HG02852 (cell line): Measurements from ENCODE around the gene TRMT1L.
"Not testable (repeated sequence)": the region's sequence is repeated elsewhere in the genome, so short reads cannot be mapped to it uniquely, and the experiment has no call there.

Experiments
- ATAC-seq: cut with Tn5 transposase; IDR thresholded peaks from one replicate; pipeline ENCODE4 v1.9.1; 2021; ENCODE audit warnings: mild to moderate bottlenecking, moderate library complexity; ENCODE audit not compliant: unreplicated experiment

The TRMT1L gene, protein sequence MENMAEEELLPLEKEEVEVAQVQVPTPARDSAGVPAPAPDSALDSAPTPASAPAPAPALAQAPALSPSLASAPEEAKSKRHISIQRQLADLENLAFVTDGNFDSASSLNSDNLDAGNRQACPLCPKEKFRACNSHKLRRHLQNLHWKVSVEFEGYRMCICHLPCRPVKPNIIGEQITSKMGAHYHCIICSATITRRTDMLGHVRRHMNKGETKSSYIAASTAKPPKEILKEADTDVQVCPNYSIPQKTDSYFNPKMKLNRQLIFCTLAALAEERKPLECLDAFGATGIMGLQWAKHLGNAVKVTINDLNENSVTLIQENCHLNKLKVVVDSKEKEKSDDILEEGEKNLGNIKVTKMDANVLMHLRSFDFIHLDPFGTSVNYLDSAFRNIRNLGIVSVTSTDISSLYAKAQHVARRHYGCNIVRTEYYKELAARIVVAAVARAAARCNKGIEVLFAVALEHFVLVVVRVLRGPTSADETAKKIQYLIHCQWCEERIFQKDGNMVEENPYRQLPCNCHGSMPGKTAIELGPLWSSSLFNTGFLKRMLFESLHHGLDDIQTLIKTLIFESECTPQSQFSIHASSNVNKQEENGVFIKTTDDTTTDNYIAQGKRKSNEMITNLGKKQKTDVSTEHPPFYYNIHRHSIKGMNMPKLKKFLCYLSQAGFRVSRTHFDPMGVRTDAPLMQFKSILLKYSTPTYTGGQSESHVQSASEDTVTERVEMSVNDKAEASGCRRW

DNA sequence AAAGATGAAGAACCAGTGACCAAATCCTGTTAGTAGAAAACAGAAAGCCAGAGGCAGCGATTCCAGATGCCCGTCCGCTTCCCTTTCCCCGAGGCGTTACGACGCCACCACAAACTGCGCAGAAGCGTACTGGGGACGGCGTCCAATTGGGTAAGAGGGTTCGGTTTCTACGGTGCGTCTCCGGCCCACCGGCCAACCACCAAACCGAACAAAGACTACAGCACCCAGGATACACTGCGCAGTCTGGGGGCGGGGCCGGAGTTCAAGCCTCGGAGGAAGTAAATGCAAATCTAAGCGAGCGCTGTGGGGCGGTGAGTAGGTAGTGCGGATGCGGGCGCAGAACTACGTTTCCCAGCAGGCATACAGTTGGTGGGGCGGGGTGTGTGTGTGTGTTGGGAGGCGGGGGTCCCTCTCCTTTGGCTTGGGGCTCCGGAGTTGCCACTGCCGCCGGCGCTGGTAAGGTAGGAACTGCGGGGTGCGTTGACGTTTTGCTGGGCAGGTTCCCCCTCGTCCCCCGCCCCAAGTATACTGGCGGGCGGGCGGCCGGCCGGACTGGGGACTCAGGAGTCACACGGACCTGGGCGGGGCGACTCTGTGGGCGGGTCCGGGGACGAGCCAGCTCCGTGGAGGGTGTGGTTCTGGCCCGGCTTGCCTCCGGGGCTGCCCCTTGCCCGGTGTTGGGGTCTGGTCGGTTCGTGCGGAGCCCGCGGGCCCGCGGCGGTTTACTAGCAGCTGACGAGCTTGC, at the start of gene TRMT1L, which contains the start of gene SWT1:
TRMT1L (minus strand) TSS at position 100 of the 745 bp plus-strand sequence. CDS start 241 bp downstream, outside the sequence.
SWT1 (plus strand) TSS at position 314 of the 745 bp plus-strand sequence. CDS start 3,675 bp downstream, outside the sequence.
- ATAC-seq, result peak; percentile 89

DNA sequence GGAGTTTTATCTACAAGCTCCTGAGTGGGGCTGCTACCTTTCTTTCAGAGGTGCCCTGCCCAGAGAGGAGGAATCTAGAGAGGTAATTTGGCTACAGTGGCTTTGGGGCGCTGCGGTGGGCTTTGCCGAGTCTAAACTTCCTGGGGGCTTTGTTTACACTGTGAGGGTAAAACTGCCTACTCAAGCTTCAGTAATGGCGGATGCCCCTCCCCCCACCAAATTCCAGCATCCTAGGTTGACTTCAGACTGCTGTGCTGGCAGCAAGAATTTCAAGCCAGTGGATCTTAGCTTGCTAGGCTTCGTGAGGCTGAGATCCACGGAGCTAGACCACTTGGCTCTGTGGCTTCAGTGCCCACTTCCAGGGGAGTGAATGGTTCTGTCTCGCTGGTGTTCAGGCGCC, 44.1 kb upstream of the TRMT1L start:
- ATAC-seq, result no peak

DNA sequence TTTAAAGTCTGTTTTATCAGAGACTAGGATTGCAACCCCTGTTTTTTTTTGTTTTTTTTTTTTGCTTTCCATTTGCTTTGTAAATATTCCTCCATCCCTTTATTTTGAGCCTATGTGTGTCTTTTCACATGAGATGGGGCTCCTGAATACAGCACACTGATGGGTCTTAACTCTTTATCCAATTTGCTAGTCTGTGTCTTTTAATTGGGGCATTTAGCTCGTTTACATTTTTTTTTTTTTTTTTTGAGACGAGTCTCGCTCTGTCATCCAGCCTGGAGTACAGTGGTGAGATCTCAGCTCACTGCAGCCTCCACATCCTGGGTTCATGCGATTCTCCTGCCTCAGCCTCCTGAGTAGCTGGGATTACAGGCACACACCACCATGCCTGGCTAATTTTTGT, 42.0 kb upstream of the TRMT1L start:
- not testable (repeated sequence) for ATAC-seq

DNA sequence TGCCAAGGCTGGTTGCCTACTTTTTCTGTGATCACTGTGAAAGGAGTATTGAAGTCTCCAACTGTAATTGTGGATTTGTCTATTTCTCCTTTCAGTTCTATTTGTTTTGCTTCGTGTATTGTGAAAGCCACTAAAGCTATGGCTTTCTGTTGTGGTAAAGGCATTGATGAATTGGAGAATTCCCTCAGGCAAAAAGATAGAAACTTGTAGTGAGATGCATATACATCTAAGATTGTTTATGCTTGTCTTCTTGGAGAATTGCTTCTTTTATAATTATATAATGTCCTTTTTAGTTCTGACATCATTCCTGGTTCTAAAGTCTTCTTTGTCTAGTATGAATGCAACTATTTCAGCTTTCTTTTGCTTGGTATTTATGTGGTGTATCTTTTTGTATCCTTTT, 37.0 kb upstream of the TRMT1L start:
- ATAC-seq, result no peak

DNA sequence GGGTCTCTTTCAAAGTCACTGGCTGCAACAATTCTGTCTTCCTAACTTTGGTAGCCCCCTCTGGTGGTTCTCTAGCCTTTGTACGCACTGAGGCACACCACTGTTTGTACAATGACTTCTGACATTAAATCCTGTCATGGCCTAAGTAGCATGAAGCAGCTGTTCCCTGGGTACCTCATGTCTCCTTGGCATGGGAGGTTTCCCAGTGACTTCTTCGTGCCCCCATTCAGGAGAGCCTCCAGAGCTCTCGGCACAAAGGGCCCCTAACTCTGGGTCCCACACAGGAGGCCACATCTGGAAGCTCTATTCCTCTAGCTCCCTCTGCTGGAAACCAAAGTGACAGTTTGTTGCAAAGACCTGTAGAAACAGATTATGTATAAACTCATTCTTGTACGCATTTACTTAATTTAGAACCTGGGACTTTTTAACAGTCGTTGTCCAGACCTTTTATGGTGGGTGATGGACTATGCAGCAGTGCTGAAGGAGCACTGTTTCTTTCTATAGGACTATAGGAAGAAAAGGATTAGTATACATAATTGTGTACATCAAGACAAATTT, 13.6 kb upstream of the TRMT1L start:
- ATAC-seq, result peak; percentile 91

DNA sequence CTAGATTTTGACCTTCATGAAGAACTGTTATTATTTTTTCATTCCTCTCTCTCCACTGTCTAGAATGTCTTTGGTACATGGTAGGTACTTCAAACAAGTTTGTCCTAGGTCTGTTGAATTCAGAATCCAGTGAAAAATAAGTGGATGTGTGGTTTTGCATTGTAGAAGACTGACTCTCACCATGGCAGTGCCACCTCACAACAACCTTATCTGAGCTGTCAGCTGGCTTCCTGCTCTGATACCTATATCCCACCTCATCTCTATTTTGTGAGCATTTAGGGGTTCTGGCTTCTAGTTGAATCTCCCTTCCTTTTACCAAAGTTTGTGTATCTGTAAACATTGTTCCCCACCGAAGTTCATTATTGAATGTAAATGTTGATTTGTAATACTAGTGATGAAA, 9.4 kb upstream of the TRMT1L start:
- ATAC-seq, result no peak

DNA sequence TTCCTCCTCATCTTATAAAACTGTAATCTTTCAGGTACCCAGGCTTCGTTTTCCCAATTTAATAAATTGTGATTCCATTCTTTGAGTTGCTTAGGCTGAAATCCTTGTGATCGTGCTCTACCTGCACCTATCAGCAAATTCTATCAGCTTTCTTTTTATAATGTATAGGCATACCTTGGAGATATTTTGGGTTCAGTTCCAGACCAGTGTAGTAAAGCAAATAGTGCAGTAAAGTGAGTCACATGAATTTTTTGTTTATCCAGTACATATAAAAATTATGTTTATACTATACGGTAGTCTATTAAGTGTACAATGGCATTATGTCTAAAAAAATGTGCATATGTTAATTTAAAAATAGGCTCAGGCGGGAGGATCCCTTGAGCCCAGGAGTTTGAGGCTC, 5.7 kb upstream of the TRMT1L start:
- ATAC-seq, result no peak

DNA sequence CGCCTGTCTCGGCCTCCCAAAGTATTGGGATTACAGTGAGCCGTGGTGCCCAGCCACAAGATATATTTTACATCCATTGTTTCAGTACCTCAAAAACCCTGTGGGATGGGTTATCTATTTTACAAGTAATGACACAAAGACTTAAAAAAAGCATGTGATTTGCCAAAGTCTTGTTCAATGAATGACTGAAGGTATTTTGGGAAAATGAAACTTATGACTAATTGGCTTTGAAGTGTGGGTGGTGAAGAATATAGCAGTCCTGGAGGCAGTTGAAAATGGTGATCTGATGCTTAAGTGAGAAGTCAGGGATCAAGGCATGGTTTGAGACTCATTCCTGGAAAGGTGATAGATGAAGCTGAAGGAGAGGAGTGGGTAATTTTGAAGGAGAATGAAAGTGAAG, 3.2 kb upstream of the TRMT1L start:
- ATAC-seq, result no peak

DNA sequence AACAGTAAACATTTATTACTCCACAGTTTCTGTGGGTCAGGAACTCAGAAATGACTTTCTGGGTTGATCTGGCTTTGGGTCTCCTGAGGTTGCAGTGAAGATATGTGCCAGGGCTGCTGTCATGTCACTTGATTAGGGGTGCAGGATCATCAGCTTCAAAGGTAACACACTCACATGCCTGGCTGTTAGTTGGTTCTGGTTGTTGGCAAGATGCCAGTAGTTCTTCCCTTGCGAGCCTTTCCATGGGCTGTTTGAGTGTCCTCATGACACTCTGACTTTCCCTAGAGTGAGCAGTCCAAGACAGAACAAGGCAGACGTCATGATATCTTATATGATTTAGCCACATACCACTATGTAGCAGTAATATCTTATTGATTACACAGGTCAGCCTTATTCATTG, 2.0 kb upstream of the TRMT1L start:
- ATAC-seq, result no peak

DNA sequence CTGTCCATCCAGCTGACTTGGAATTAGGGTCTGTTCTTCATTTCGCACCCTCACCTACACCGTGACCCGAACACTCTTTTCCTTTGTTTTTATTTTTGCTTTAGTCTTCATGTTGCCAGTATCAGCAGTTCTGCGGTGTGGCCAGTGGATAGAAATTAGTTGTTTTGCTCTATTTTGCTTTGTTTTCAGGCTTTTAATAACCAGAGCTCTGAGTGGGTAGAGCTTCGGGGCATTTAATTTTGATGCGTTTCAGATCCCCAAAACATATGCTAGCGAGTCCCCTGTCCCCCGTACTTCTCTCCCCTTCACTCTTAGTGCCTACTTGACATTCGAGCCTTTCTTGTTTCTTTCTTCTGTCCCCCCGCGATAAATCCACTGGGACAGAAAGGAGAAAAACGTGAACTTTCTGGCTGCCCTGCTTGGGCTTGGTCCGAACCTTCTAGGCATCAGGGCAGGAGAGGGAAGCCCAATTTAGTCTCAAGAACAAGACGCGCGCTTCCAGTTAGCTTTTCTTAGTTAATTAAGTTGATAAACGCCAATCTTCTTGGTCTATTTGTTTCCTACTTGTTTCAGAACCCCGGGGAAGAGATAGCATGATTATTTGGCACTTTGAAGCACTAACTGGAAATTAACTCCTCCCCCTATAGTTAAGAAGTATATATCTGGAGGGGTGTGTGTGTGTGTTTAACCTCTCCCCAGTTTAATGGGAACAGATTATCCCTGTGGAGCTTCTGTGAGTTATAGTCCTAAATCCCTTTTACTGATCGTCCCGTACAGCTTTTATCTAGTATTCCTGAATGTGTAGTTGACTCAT, 1.1 kb upstream of the TRMT1L start:
- no peak for ATAC-seq

DNA sequence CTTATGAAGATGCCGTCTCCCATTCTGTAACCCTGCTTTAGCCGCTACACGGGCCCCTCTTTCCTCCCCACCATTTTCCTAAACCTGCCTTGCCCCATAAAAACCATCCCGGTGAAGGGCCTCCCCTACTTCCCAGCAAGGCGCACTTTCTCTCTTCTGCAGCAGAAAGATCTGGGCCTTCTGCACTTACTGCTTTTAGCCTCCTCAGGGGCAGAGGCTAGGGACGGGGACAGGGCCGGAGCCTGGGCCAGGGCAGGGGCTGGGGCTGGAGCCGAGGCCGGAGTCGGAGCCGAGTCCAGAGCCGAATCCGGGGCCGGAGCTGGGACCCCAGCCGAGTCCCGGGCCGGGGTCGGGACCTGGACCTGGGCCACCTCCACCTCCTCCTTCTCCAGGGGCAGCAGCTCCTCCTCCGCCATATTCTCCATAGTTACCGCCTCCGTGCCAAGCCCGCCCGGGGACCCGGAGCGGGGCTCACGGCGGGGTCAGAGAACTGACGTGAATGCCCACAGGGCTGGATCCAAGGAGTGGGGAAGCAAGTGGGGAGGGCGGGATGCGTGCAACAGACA, 382 bp downstream of the TRMT1L start:
- ATAC-seq, result peak; percentile 27

DNA sequence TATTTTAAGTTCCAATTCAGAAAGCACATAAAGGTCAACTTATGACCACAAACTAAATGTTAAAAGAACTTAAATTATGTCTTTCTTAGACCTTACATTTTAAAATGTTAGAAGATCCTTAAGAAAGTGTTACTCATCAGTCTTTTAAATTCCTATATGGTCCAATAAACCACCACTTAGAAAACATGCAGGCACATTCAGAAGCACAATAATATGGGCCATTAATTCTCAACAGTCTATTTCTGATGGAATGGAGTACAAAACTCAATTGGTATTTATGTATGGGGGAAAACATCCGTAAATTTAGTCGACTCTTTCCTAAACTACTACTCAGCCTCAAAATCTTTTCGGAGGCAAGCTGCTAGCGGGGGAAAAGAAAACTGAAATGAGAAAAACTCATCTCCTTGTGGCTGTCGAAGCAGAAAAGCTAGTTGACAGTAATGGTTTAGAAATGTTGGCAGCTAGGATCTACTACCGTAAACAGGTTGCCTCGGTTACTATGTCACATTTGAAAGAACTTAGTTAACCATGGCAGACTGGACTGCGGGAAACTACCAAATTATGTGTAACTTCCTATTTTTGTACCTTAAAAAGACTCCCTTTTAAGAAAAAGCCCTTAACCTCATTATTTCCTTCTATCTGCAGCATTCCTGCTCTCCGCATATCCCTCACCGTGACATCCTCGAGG, 1.0 kb downstream of the TRMT1L start:
- no peak for ATAC-seq

DNA sequence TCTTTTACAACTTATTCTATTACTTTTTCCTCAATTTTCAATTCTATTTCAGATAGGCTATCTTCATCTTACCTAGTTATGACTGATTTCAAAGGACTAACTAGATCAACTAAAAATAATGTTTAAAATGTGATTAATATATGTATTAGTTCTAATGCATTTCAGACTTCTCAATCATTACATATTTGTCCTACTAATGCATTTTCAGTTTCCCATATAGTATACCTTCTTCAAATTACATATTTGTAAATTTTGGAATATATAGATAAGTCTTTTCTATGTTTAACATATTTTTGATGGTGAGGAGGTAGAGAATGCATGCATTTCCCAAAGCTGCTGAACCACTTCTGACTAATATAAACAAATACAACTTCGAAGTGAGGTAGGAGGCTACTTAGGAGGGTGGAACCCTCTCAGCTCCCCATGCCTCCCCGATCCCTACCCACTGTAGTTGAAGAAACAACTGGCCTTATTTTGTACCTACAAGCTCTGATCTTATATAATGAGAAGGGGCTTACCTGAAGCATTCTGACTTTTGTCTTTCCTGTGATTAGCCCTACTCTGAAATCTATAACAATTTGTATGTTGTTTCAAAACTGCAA, 1.7 kb downstream of the TRMT1L start:
- no peak for ATAC-seq

DNA sequence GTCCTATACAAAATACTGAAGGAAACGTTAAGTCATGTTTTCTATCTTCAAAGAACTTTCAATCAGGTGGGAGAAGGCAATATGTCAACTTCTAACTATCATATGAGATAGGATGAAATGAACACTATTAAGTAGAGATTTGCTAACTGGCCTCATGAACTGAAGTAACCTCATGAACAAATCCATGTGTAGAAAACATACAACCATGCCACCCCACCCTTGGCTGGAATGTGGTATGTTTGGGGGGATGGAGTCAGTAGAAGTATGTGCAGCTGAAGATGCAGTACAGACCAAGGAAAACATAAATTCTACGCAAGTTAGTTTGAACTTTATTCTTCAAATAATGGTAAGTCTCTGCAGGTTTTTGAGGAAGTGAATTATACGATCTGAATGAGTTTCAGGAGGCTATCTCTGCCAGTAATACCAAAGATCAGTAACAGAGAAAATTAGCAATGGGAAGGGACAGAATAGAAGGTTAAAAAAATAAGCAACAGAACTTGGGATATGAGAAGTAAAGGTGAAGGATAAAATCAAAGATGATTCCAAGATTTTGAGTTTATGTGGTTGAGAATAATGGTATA, 4.5 kb downstream of the TRMT1L start:
- ATAC-seq, result no peak

DNA sequence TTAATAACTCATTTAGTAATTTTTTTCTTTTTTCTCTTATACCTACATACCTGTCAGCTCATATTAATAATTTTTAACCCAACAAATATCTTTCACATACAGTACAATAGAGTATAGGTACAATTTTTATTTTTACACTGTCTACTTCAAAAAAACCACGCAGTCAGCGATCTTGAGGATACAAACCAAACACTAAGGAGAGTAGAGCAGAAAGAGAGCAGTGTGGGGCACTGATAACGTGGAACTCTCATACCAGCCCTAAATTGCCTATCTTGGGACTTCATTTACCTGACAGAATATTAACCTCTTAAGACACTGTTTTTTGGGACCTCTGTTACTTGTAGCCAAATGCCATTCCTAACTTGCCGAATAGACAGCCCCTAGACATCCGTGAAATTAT, 5.5 kb downstream of the TRMT1L start:
- ATAC-seq, result no peak

DNA sequence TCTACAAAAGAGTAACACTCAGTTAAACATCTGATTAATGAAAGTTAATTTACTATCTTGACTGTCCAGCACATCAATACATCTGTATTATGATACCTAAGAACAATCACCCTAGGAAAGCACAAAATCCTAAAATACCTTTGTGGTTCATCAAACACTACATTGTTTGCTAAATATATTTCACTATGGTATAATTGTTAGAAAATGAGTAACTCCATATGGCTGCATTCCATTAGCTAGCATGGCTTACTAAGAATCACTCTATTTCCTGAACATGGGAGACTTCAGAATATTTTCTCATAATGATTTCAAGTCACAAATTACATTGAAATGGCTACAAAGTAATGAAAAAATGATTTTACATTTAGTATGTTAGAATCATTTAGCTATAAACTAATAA, 12.5 kb downstream of the TRMT1L start:
- ATAC-seq, result no peak

DNA sequence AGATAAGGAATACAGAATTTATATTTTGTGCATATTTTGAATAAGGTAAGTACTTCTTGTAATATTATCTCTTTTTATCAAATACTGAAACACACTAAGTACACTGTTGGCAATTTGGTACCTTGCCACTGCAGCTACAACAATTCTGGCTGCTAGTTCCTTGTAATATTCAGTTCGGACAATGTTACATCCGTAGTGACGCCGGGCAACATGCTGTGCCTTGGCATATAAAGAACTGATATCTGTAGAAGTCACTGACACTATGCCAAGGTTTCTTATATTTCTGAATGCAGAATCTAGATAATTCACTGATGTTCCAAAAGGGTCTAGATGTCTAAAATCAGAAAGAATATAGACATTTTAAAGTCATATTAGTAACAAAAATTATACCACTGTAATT, 17.5 kb downstream of the TRMT1L start:
- ATAC-seq, result no peak

DNA sequence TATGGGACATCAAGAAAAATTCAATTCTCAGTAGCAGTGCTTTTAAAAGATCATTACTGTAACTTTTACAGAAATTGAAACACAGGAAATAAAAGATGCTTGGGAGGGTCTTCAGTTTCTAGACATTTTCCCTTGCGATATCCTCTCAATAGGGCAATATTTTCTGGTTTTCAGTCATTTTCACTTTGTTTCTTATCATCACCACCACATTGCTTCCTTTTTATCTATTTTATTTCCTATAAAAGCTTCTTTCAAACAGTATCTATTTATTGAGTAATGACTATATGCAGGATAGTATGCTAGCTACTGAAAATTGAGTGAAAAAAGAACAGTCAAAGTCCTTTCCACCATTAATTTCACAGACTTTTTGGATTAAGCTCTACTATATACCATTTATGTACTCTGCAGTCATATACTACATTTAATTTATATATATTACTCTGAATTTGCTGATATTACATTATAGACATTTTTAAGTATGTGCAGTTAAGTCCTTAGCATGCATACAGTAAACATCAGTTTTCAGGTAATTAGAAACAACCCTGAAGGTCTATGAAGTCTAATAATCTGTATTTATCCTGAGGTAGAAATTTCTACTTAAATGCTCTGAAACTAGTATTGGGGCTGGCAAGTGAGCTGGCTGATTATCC, 18.7 kb downstream of the TRMT1L start:
- no peak for ATAC-seq
